ENCODE measurements around the gene LCP2.

The LCP2 gene

GRCh38 chr5:170297589-170298462 is at the start of gene LCP2:
Gene LCP2, minus strand, starts transcription at chr5:170297777. Its CDS starts 166 bp downstream, at chr5:170297611.
- DNase-seq, result peak in 5 of 6 experiments; percentile 23 to 52 (median 48)

GRCh38 chr5:170347022-170347567 is 49.5 kb upstream of the LCP2 start:
- DNase-seq, result no peak

GRCh38 chr5:170345971-170346370 is 48.4 kb upstream of the LCP2 start:
- DNase-seq, result no peak

- DNase-seq, result no peak
Measured at GRCh38 chr5:170343177-170343576, 45.6 kb upstream of the LCP2 start.

GRCh38 chr5:170342153-170342725 is 44.7 kb upstream of the LCP2 start:
- no peak for DNase-seq

- DNase-seq, result no peak
Measured at GRCh38 chr5:170341545-170341944, 44.0 kb upstream of the LCP2 start.

GRCh38 chr5:170339780-170340167 is 42.2 kb upstream of the LCP2 start:
- DNase-seq, result no peak

GRCh38 chr5:170338933-170339779 is 41.6 kb upstream of the LCP2 start:
- peak; percentile 30 to 74 (median 58) for DNase-seq

GRCh38 chr5:170338291-170338690 is 40.7 kb upstream of the LCP2 start:
- no peak for DNase-seq

GRCh38 chr5:170337045-170337733 is 39.6 kb upstream of the LCP2 start:
- no peak for DNase-seq

- peak in 1 of 6 experiments; percentile 28 for DNase-seq
Measured at GRCh38 chr5:170336065-170336464, 38.5 kb upstream of the LCP2 start.

GRCh38 chr5:170334626-170335025 is 37.0 kb upstream of the LCP2 start:
- DNase-seq, result peak in 1 of 6 experiments; percentile 15

- DNase-seq, result peak in 5 of 6 experiments; percentile 15 to 42 (median 31)
Measured at GRCh38 chr5:170333161-170333910, 35.8 kb upstream of the LCP2 start.

GRCh38 chr5:170332058-170332457 is 34.5 kb upstream of the LCP2 start:
- no peak for DNase-seq

GRCh38 chr5:170330568-170331054 is 33.0 kb upstream of the LCP2 start:
- peak in 1 of 6 experiments; percentile 17 for DNase-seq

- DNase-seq, result no peak
Measured at GRCh38 chr5:170329524-170329923, 31.9 kb upstream of the LCP2 start.

- no peak for DNase-seq
Measured at GRCh38 chr5:170327829-170328228, 30.3 kb upstream of the LCP2 start.

- no peak for DNase-seq
Measured at GRCh38 chr5:170327168-170327567, 29.6 kb upstream of the LCP2 start.

GRCh38 chr5:170319301-170319700 is 21.7 kb upstream of the LCP2 start:
- DNase-seq, result peak in 2 of 6 experiments; percentile 12 to 20

GRCh38 chr5:170317499-170317898 is 19.9 kb upstream of the LCP2 start:
- DNase-seq, result no peak

- no peak for DNase-seq
Measured at GRCh38 chr5:170316937-170317336, 19.4 kb upstream of the LCP2 start.

Data from stimulated activated naive CD4-positive, alpha-beta T cell (primary cell).